COLO829 (cell line): Measurements from ENCODE around the gene ETF1.

ENCODE experiments used
- DNase-seq: peaks from one replicate; pipeline ENCODE4 v3.0.0; 2012; ENCODE audit warnings: low spot score

The ETF1 gene

DNA sequence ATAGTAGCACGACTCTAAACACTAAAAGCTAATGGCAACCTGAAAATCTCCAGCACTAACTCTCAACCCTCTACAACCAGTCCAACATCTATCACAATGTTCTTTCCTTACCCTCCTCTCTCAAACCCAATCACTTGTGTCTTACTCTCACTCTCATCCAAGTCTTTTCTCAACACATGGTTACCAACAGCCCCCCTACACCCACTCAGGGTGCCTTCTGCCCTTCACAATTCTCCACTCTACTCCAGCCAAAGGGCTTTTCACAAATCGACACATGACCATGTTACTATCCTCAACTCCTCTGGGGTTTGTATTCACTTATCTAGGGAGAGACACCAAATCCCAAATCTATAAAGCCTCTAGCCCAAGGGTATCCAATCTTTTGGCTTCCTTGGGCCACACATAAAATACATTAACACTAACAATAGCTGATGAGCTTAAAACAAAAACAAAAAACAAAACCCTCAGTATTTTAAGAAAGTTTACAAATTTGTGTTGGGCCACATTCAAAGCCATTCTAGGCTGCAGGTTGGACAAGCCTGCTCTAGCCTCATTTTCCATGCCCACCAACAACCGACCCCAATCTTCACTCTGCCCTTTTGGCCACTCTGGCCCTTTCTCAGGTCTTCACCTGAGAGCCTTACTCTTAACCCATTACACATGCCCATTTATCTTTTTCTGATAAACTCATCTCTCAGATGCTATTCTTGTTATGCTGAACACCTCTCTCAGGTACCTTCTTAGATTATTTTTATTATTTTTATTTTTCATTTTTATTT is 20.5 kb upstream of the ETF1 start:
- no peak for DNase-seq

GRCh38 chr5:138560971-138561370 is 17.9 kb upstream of the ETF1 start:
- no peak for DNase-seq

GRCh38 chr5:138559937-138560336 is 16.9 kb upstream of the ETF1 start:
- no peak for DNase-seq

DNA sequence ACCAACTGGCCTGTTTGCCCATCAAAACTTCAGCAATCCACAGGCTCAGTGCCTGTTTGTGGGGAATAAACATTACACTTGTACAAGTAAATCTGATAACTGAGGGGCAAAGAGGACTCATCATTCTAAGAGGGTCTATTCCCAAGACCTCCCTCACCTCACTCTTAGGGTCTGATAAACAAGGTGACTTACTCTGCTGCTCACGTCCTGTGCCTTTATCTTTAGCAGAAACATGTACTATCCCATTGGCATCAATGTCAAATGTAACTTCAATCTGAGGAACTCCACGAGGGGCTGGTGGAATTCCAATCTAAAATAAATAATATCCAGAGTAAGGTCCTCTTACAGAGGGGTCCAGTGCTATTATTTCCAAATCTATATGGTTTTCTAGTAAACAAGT is 14.6 kb upstream of the ETF1 start:
- no peak for DNase-seq

DNA sequence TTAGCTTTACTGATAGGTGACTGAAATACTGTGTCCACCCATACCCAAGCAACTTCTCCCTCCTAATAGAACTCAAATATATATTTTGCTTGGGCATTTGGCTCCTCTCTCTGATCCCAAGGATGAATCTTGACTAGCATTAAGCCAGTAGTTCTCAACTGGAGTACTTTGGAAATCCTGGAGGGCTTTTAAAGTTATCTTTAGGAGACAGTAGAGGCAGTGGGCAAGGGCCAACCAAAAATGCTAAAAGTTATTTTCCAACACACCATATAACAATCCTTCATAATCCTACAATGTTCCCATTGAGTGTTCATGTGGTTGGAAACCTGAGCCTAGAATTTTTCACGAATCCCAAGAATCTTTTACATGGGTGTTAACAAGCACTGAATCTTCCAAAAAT is 11.1 kb upstream of the ETF1 start:
- no peak for DNase-seq

GRCh38 chr5:138553437-138554095 is 10.5 kb upstream of the ETF1 start:
- DNase-seq = no peak

DNA sequence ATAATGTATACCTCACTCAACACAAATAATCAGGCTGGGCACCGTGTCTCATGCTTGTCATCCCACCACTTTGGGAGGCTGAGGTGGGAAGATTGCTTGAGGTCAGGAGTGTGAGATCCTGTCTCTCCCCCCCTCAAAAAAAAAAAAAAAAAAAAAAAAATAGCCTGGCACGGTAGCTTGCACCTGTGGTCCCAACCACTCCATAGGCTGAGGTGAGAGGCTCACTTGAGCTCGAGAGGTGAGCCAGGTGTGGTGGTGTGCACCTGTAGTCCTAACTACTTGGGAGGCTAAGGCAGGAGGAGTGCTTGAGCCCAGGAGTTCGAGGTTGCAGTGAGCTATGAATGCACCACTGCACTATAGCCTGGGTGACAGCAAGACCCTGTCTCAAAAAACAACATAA is 9.6 kb upstream of the ETF1 start:
- DNase-seq = no peak

DNA sequence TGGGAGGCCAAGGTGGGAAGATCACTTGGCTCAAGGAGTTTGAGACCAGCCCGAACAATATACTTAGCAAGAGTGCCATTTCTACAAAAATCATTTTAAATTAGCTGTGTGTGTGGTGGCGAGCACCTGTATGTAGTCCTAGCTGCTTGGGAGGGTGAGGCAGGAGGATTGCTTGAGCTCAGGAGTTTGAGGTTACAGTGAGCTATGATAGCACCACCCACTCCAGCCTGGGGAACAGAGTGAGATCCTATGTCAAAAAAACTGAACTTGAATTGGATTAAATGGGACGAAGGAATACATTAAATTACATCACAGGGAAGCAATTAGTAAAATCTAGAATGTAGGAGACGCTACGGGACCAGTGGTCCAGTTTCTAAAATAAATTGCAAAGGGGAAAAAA is 6.4 kb upstream of the ETF1 start:
- no peak for DNase-seq

DNA sequence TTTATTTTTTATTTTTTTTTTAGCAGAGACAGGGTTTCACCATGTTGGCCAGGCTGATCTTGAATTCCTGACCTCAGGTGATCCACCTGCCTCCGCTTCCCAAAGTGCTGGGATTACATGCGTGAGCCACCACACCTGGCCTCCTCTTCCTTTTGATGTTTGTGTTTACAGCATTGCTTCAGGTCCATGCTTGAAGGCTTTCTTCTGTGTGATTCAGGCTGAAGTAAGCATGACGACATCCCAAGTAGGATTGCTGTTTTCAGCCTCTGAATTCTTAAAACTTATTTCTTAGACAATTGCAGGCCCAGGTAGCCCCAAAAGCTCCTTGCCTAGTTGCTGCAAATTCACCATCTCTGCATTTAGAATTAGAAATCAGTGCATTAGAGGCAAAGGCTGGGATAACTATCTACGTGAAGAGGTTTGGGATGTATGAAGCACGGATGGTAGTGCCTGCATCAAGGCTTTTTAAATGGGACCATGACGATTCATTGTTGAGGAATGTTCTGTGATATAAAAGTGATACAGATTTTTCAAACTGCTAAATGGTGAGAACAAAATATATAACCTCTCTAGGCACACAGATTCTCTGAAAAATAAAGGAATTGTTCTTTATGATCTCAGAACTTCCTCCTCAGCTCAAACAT is 3.0 kb upstream of the ETF1 start:
- no peak for DNase-seq

GRCh38 chr5:138544181-138545134 is 1.4 kb upstream of the ETF1 start:
- DNase-seq = no peak

- no peak for DNase-seq
Measured at GRCh38 chr5:138543730-138544104, 681 bp upstream of the ETF1 start.

DNA sequence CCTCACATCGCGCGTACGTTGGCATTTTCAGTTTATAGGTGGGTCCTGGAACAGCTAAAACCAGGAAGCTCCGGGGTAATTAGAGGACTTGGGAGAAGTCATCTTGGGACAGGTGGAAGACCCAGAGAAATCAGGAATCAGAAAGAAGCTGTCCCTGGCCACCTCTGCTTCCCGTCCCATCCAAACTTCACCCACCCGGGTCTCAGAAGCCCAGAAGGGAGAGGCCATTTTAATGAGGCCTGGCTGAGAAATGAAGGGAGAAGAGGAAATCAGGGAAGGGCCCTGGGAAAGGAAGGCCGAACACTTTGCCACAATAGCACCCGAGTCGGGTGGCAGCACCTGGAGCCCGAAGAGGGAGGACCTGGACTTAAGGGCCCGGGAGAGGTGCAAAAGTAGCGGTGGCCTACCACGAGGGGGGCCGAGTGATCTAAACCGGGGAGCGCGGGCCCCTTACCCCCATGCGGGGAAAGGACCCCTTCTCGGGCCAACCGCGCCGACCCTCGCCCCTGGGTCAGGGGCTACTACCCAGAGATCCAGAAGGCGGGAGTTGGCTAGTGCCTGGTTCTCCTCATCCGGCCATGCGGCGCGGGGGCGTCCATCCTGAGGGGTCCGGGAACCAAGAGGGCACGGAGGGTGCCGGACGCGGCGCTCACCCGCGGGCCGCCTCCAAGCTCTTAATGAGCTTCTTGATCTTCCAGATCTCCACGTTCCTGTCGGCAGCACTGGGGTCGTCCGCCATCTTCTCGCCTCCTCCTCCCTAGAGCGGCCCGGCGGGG is 668 bp downstream of the ETF1 start:
- DNase-seq = no peak

DNA sequence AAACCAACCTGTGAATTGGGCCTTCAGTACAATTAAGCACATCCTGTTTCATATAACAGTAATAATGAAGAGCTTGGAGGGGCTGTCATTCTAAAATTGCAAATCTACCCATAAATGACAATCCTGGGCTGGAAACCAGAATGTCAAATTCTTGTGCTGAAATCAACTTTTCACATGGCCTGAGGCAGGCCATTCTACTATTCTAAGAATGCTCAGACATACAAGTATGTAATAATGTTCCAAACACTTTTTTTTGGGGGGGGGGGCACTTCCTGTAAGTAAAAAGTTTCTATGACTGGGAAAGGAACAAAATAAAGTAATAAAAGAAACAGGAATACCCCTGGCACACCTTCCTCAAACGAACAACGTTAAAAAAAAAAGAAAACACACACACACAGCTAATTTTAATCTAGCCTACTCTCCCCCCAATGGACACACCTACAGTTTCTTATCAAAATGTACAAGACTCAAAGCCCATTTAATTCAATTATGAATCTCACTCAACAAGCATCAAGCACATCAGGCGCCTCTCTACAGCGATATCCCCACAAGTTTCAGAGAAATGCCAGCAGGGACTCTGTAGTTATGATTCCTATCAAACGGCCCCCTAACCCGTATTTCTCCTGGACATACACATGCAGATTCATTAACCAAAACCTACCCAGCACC is 1.4 kb downstream of the ETF1 start:
- DNase-seq = no peak

DNA sequence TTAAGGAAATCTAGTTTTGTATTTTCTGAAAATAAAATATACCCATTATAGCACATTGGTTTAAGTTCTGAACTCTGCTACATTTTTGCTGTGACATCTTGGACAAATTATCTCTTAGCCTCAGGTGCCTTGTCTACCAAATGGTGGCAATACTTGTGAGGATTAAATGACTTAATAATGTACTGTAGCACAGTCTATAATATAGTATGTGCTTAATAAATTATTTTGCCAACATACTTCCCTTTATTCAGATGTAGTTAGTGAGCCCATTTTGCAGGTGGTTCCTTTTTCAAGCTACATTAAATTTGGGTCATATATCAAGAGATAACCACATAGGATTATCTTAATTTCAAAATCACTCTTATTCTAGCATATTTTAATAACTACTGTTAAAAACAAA is 3.2 kb downstream of the ETF1 start:
- DNase-seq = no peak

DNA sequence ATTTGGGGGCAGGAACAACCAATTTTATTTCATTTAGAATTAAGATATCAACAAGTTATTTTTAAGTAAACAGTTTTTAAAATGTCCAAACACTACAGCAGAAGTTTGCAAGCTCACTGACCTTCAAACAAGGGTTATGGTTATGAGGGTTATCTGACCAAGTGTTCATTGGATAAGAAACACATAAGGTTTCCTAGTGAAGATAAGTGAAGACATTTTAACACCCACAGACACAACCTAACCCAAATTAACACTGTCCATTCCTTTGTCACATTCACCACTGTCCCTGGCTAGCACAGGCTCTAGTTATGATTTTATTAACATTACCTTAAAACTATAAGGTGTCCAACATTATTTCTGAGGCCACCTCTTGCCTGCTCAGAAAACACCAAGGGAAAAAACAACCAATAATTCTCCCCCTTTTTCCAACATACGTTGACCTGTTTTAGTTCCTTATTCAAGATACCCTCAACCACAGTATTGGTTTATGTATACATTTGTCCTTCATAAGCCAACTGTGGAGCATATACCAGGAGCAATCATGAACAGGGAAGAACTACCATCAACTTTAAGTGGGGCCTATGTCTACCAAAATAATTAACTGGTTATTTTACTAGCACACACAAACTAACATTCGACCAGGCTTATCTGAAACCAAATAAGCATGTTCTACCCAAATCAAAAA is 4.0 kb downstream of the ETF1 start:
- no peak for DNase-seq

DNA sequence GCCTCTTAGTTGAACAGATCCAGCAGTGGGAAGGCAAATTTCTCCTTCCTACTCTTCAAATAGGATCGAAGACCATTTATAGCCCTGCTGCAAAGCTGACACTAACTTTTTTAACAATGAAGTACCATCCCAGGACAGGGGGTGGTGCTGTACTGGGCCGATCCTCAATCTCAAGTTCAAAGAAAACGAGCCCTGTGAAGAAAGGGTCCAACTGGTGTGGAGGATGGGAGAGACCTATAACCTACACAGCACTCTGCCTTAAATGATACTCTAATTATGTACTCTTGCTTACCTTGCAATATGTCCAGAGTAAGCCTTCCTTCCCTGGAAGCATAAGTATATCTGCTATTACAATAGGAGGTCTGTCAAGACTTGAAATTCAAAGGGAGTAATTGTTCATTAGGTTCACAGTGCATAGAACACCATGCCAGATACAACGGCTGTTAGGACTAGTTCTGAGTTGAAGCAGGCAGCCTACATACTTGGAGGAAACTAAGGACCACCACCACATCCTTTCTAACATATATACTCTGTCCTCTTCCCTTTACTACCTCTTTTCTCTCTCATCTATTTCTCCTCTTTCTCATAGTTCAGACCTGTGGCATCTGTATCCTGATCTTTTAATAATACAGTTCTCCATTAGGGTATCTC is 6.2 kb downstream of the ETF1 start:
- peak; percentile 39 for DNase-seq

DNA sequence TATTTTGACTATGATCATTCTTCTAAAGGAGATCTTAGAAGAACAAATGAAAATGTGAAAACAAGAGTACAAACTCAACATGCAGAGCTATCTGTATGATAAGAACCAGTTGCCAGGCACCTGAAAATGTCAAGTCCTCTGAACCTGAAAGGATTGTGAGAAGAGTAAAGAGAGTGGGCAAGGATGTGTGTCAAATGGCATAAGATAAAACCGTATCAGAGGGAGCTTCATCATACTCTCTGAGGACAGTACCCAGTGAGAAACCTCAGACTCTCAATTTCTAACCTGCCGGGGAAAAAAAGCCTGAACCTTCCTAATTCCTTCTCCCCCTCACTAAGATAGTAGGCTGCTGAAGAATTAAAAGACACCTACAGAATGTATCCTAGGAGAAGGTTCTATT is 6.8 kb downstream of the ETF1 start:
- DNase-seq = no peak

DNA sequence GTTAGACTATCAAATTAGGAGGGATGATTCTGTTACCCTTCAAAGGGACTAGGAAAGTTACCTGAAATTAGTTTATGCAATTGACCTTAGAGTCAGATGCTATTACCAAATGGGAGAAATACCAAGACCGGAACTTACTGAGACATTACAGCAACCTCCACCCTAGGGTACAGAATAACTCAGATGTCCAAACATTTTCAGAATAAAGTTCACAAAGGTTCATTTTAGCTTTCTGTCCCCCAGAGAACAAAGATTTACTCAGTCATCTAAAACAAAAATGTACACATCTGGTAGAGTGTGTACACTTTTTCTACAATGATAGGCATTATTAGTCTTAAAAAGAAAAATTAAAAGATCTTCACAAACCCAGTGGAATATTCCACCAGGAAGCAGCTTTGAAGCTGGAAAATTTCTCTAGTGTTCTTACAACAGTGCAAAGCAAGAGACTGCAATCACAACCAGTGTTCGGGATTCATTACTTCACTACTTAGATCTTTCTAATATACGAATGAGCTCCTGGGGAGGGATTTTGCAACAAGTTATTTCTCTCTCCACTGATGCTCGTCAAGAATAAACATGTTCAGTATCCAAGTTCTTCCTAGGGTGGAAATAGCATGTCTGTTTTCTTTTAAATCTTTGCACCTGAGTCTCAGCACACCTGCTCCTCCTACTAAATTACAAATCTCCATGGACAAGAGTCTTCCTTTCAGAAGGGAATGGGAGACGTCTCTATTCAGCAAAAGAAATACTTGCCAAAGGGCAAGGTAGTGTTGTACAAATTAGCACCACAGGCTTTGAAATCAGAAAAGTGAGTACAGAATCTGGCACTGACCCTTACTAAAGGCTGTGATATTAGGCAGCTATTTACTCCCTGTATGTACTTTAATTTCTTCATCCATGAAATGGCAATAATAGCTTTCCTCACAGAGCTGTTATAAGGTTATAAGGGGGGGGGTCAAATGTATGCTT is 8.8 kb downstream of the ETF1 start:
- DNase-seq = peak; percentile 22

GRCh38 chr5:138529812-138530211 is 13.2 kb downstream of the ETF1 start:
- DNase-seq = no peak
